Measurements from ENCODE around the gene DBI.

DBI gene

DNA sequence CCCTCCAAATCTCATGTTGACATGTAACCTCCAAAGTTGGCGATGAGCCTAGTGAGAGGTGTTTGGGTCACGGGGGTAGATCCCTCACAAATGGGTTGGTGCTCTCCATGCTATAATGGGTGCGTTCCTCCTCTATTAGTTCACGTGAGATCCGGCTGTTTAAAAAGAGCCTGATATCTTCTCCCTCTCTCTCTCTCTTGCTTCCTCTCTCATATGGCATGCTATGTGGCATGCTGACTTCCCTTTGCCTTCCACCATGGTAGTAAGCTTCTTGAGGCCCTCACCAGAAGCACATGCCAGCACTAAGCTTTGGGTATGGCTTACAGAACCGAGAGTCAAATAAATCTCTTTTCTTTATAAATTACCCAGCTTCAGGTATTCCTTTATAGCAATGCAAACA lies 39.3 kb upstream of the DBI start:
- Histone ChIP-seq H3K4me1 (no peaks in the 10 kb centered on the region), H3K4me3 (ENCODE audit: low read depth, low read length) (no peak overlapping the region), H3K9me3 (no peaks in the 10 kb centered on the region), H3K27me3 (no peaks in the 10 kb centered on the region), H3K36me3 (no peaks in the 10 kb centered on the region)
- no peak for DNase-seq
- TF ChIP-seq, protein P1, sequence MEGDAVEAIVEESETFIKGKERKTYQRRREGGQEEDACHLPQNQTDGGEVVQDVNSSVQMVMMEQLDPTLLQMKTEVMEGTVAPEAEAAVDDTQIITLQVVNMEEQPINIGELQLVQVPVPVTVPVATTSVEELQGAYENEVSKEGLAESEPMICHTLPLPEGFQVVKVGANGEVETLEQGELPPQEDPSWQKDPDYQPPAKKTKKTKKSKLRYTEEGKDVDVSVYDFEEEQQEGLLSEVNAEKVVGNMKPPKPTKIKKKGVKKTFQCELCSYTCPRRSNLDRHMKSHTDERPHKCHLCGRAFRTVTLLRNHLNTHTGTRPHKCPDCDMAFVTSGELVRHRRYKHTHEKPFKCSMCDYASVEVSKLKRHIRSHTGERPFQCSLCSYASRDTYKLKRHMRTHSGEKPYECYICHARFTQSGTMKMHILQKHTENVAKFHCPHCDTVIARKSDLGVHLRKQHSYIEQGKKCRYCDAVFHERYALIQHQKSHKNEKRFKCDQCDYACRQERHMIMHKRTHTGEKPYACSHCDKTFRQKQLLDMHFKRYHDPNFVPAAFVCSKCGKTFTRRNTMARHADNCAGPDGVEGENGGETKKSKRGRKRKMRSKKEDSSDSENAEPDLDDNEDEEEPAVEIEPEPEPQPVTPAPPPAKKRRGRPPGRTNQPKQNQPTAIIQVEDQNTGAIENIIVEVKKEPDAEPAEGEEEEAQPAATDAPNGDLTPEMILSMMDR (IDR thresholded peaks at IDR 0.05; ENCODE audit: low read depth, low read length): no peak

DNA sequence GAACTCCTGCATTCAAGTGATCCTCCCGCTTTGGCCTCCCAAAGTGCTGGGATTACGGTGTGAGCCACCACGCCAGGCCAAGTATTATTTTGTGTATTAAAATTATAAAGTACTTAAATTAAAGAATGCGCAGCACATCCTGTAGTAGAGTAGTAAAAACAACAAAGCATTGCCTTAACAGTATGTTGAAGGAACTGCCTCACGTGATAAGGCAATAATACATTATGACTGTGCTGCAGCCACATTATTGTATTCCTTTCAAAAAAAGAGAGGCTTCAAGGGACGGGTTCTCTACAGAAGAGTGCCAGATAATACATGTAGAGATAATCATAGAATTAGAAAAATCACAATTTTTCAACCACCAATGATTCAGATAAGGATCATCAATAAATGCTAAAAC lies 33.8 kb upstream of the DBI start:
- no peaks in the 10 kb centered on the region for H3K36me3 ChIP-seq
- H3K9me3 ChIP-seq: no peaks in the 10 kb centered on the region
- TF ChIP-seq, protein P1 (IDR thresholded peaks at IDR 0.05; ENCODE audit: low read depth, low read length): no peak
- no peaks in the 10 kb centered on the region for H3K4me1 ChIP-seq
- H3K4me3 ChIP-seq (ENCODE audit: low read depth, low read length): no peak overlapping the region
- H3K27me3 ChIP-seq: no peaks in the 10 kb centered on the region
- no peak for DNase-seq

DNA sequence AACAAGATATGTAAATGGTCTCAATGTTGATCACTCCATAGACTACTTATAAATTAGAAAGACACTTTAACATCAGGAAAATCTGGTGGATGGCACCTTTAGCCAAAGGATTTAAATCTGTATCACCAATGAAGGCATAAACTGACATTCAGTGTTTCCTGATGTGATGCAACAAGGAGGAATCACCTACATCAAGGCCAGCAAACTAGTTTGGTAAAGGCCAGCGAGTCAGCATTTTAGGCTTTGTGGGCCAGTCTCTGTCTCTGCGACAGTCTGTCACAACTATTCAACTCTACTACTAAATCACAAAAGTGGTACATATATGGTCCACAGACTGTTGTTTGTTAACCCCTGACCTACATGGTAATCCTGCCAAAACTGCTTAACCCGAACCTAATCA lies 33.4 kb upstream of the DBI start:
- Histone ChIP-seq H3K36me3 (no peaks in the 10 kb centered on the region), H3K27me3 (no peaks in the 10 kb centered on the region), H3K4me3 (ENCODE audit: low read depth, low read length) (no peak overlapping the region), H3K9me3 (no peaks in the 10 kb centered on the region), H3K4me1 (no peaks in the 10 kb centered on the region)
- TF ChIP-seq, protein P1 (IDR thresholded peaks at IDR 0.05; ENCODE audit: low read depth, low read length): no peak
- no peak for DNase-seq

DNA sequence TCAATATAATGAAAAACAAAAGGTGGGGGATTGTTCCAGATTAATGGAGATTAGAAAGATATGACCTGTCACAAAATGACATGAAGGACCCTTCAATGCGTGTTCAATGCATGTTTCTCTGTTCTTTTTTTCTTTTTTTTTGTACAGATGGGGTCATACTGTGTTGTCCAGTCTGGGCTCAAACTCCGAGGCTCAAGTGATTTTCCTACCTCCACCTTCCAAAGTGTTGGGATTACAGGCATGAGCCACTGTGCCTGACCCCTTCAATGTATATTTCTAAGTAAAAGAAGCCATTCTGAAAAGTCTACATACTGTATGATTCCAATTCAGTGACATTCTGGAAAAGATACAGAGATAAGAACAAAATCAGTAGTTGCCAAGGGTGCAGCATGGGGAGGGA lies 32.9 kb upstream of the DBI start:
- H3K9me3 ChIP-seq: no peaks in the 10 kb centered on the region
- H3K4me3 ChIP-seq (ENCODE audit: low read depth, low read length): no peak overlapping the region
- H3K27me3 ChIP-seq: no peaks in the 10 kb centered on the region
- DNase-seq: no peak
- TF ChIP-seq, protein P1 (IDR thresholded peaks at IDR 0.05; ENCODE audit: low read depth, low read length): no peak
- H3K36me3 ChIP-seq: no peaks in the 10 kb centered on the region
- no peaks in the 10 kb centered on the region for H3K4me1 ChIP-seq

DNA sequence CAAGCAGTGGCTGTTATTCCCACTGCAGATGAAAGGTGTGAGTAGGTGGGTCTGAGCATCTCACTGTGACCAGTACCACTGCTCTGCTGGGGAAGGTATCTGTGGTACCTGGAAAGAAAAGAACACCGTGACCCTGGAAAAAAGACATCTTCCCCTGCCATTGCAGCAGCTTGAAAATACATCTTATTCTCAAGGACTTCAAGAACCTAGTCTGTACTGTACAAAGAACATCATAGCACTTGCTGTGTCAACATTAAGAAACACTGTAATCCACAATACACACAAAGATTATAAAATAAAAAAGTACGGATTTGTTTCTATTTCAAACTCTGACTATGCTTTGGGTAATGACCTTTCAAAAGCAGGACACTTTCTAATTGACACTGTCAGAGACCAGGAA lies 29.0 kb upstream of the DBI start:
- no peaks in the 10 kb centered on the region for H3K4me1 ChIP-seq
- no peaks in the 10 kb centered on the region for H3K36me3 ChIP-seq
- no peak overlapping the region for H3K4me3 ChIP-seq (ENCODE audit: low read depth, low read length)
- DNase-seq: no peak
- H3K9me3 ChIP-seq: no peaks in the 10 kb centered on the region
- TF ChIP-seq, protein P1 (IDR thresholded peaks at IDR 0.05; ENCODE audit: low read depth, low read length): no peak
- H3K27me3 ChIP-seq: no peaks in the 10 kb centered on the region

DNA sequence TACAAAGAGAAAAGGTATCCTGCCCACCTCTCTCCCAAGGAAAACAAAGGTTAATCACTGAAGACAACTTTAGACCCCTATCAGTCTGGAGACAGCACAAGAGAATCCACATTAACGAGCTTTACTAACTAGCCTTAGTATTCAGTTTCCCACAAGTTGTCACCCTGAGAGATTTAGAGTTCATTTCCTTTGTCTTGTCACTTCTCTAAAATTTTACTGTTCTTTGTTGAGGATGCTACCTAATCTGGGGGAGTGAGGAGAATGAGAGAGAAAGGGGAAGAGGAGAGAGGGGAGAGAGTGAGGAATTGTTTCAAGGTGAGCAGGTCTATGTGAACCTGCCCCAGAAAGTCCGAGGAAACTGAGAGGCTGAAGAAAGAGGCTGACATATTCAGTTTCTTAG lies 28.5 kb upstream of the DBI start:
- Histone ChIP-seq H3K27me3 (no peaks in the 10 kb centered on the region), H3K4me1 (no peaks in the 10 kb centered on the region), H3K9me3 (no peaks in the 10 kb centered on the region), H3K36me3 (no peaks in the 10 kb centered on the region), H3K4me3 (ENCODE audit: low read depth, low read length) (no peak overlapping the region)
- TF ChIP-seq, protein P1 (IDR thresholded peaks at IDR 0.05; ENCODE audit: low read depth, low read length): no peak
- DNase-seq: no peak
